Measurements from ENCODE around the gene PHRF1.
"Not testable (repeated sequence)": the region's sequence is repeated elsewhere in the genome, so short reads cannot be mapped to it uniquely, and the experiment has no call there.

The PHRF1 gene

GRCh38 chr11:636511-637332, 60.5 kb downstream of the PHRF1 start, which contains the start of gene DRD4:
TSS of gene DRD4 (plus strand) at chr11:637269. CDS start at chr11:637305, 36 bp downstream.
- DNase-seq = peak; percentile 45

DNA sequence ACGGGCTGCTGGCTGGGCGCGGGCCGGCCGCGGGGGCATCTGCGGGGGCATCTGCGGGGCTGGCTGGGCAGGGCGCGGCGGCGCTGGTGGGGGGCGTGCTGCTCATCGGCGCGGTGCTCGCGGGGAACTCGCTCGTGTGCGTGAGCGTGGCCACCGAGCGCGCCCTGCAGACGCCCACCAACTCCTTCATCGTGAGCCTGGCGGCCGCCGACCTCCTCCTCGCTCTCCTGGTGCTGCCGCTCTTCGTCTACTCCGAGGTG, 61.0 kb downstream of the PHRF1 start:
- no peak for DNase-seq

DNA sequence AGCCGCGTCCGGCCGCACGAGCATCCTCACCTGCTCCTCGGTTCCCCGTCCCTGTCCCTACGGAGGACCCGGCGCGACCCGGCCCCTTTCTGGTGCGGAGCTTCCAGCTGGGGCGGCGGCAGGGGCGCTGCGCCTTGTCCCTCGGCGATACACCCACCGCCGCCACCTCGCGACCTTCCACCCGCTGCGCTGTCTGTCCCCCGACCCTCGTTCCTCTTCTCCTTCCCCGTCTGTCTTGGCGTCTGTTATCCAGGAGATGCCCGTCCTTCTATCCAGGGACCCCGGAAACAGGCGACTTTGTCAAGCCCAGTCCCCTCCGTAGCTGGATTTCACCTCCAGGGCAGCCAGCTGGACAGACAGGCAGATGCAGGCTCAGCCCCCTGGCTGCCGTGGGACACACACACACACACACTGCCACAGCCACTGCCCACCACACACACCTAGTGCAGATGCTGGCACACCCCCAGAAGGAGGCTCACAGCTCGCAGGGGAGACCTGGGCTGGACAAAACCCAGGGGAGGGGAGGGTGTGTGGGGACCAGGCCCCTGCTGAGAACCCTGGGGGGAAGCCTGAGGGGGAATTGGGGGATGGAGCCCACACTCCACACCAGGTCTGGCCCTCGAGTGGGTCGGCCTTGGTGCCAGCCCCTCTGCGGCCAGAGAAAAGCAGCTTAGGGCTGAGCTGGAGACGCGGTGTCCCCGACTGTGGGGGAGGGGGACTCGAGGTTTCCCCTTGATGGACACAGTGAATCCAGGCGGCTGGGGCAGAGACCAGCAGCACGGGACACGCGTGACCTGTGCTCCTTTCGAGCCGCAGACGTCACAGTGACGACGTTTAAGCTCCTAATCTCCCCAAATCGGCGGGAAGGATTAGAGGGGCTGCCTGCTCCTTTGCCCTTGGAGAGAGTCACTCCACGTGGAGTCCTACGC, 61.6 kb downstream of the PHRF1 start:
- DNase-seq = no peak

GRCh38 chr11:638631-639331, 62.5 kb downstream of the PHRF1 start:
- no peak for DNase-seq

GRCh38 chr11:639332-639955, 63.2 kb downstream of the PHRF1 start:
- DNase-seq = no peak

DNA sequence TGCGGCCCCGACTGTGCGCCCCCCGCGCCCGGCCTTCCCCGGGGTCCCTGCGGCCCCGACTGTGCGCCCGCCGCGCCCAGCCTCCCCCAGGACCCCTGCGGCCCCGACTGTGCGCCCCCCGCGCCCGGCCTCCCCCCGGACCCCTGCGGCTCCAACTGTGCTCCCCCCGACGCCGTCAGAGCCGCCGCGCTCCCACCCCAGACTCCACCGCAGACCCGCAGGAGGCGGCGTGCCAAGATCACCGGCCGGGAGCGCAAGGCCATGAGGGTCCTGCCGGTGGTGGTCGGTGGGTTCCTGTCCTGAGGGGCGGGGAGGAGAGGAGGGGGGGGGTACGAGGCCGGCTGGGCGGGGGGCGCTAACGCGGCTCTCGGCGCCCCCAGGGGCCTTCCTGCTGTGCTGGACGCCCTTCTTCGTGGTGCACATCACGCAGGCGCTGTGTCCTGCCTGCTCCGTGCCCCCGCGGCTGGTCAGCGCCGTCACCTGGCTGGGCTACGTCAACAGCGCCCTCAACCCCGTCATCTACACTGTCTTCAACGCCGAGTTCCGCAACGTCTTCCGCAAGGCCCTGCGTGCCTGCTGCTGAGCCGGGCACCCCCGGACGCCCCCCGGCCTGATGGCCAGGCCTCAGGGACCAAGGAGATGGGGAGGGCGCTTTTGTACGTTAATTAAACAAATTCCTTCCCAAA, 63.9 kb downstream of the PHRF1 start:
- DNase-seq = no peak

DNA sequence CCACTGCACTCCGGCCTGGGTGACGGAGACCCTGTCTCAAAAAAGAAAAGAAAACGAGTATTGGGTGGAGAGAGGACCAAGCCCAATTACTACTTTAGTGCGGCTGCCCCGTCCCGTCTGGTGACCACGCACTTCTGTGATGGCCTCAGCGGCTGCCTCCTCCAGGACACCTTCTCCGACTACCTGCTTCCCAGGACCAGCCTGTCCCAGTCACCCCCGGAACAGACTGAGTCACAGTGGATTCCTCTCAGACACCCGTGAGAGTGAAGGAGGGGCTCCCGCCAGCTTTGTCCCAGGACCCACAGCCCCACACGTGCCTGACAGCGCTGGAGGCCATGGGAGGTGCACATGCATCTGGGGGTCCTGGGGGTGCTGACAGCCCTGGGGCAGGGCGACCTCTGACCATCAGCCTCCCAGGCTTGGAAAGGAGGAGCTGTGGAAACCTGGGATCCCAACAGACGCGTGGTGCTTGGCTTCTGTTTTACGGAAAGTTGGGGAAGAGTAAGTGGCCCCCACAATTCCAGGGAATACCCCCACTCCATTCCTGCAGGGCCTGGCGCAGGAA, 65.6 kb downstream of the PHRF1 start:
- DNase-seq = no peak

- DNase-seq = no peak
These were observed 67.1 kb downstream of the PHRF1 start for GRCh38 chr11:643366-643765.

- no peak for DNase-seq
These were observed 67.8 kb downstream of the PHRF1 start for GRCh38 chr11:643849-644738.

DNA sequence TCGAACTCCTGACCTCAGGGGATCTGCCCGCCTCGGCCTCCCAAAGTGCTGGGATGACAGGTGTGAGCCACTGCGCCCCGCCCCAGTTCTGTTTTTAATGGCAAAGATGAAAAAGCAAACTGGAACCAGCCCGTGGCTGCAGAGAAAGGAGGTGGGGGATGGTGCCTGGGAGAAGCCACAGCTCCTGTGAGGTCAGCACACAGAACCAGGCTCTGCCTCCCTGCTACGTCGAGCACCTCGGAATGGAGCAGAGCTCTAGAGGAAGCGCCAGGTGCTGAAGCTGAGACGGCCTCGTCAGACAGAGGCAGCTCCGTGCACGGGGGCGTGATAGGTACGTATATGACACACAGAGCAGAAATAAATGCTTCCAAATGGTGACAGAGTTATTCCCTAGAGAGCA, 69.3 kb downstream of the PHRF1 start:
- DNase-seq = no peak

GRCh38 chr11:646214-646613, 69.9 kb downstream of the PHRF1 start:
- no peak for DNase-seq

- DNase-seq = not testable (repeated sequence)
These were observed 71.4 kb downstream of the PHRF1 start for GRCh38 chr11:647672-648158.

- DNase-seq = no peak
These were observed 74.2 kb downstream of the PHRF1 start for GRCh38 chr11:650482-650881.

DNA sequence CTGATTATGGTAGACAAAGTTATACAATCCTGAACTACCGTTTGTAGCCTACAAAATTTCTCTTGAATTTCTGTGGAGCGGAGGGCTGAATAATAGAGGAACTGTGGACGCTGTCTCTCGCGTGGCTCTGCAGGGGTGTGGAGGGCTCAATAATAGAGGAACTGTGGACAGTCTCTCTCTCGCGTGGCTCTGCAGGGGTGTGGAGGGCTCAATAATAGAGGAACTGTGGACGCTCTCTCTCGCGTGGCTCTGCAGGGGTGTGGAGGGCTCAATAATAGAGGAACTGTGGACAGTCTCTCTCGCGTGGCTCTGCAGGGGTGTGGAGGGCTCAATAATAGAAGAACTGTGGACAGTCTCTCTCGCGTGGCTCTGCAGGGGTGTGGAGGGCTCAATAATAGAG, 76.9 kb downstream of the PHRF1 start:
- not testable (repeated sequence) for DNase-seq

GRCh38 chr11:653837-654236, 77.6 kb downstream of the PHRF1 start:
- no peak for DNase-seq

DNA sequence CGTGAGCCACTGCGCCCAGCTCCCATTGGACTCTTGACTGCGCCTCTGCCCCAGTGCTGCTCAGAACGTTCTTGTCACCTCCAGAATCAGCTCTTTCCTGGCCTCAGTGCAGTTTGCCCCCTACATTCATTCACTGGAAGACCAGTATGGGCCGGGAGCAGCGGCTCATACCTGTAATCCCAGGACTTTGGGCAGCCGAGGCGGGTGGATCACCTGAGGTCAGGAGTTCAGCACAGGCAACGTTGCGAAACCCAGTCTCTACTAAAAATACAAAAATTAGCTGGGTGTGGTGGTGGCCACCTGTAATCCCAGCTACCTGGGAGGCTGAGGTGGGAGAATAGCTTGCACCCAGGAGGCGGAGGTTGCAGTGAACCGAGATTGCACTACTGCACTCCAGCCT, 78.2 kb downstream of the PHRF1 start:
- DNase-seq = not testable (repeated sequence)

DNA sequence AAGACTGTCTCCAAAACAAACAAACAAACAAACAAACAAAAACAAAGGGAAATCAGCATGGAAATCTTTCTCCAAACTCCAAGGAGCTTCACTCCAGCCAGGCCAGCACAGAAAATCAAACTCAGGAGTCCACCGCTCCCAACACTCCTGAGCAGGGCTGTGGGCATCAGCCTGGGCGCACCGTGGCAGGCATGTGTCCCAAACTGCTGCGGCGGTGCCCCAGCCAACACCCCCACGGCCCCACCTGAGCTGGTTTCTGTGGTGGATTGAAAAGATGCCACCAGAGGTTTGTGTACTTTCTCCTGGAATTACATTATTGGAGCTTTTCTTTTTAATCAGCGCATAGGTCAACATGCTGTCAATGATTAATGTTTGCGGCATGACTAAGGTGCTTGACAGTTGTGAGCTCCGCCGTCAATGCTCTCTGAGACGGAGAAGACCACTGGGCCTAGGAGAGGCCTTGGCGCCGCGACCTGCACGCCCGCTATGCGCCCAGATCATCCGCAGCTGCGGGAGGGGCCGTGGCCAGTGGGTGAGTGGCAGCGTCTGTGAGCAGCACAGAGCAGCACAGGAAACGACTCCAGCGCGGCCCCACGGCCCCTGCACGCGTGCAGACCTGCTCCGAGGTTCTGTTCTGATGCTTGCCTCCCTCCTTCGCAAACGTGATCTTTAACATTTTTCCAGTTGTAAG, 78.9 kb downstream of the PHRF1 start:
- DNase-seq = no peak

DNA sequence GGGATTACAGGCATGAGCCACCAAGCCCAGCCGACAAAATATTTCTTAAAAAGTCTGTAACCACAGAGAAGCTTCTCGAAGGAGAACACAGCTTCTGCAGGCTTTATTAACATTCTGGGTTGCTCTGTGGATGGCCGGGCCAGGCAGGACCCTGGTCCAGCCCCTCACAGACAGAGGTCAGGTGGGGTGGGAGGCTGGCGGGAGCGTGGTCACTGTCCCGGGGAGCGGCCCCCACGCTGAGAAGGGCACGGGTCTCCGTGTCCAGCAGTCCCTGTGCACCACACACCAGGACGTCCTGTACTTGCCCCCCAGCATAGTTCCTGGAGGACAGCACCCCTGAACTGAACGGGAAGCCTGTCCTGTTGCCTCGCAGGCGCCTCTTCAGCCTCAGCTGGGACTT, 80.2 kb downstream of the PHRF1 start:
- DNase-seq = no peak

DNA sequence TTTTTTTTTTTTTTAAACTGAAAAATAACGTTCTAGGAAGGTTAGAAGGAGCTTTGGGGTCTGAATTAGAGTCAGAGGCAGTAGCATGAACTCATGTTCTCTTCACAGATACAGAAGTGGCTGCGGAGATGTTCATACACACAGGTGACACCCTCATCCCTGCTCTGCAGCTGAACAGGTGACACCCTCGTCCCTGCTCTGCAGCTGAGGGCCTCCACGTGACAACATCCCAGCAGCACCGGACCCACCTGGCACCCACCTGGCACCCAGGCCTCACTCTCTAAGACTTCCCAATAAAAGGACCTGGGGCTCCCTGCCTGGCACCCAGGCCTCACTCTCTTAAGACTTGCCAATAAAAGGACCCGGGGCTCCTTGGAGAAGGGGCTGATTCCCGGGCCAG, 80.6 kb downstream of the PHRF1 start:
- DNase-seq = no peak

DNA sequence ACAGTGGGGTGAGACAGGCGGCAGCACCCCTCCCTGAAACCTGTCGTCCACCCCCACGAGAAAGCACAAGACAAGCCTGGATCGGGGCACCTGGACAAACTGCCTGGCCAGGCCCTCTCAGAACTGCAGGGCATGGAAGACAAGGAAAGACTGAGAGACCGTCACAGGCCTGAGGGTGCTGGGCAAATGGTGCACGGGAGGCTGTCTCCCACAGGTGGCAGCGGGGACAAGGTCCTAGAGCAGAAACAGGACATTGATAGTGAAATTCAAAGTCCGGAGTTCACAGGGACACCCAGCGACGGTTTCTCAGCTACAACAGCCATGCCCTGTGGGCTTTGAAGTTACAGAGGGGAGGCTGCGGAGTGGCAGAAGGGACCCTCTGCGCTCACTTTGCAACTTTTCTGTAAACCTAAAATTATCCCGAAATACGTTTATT, 81.4 kb downstream of the PHRF1 start:
- DNase-seq = no peak
